Stimulated activated CD8-positive, alpha-beta memory T cell treated with anti-CD3 and anti-CD28 coated beads, Interleukin-15, amount 100 ng/mL, for 1 hour (primary cell): ENCODE measurements around the gene ING5.
"Not testable (repeated sequence)": the region's sequence is repeated elsewhere in the genome, so short reads cannot be mapped to it uniquely, and the experiment has no call there.

ENCODE experiments used
- DNase-seq: peaks from one replicate; pipeline ENCODE4 v3.0.0-alpha.2; 2020; ENCODE audit warnings: low read depth

ING5 gene

DNA sequence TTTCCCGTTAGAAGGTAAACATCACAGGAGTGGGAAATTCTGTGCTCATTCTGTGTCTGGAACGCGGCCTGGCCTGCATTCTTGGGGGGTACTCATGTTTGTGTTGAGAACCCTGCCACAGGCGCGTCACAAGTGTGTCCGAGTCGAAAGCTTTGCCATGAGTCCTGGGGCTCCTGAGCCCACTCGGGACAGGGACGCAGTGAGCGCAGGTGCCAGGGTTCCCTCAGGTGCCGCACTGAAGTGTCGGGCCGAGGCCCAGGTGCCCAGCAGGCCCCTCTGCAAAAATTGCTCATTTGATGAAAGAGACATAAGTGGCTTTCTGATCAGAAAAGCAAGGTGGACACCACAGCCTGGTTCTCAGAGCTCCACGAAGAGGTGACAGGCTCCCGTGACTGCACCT is 37.3 kb downstream of the ING5 start:
- no peak for DNase-seq

DNA sequence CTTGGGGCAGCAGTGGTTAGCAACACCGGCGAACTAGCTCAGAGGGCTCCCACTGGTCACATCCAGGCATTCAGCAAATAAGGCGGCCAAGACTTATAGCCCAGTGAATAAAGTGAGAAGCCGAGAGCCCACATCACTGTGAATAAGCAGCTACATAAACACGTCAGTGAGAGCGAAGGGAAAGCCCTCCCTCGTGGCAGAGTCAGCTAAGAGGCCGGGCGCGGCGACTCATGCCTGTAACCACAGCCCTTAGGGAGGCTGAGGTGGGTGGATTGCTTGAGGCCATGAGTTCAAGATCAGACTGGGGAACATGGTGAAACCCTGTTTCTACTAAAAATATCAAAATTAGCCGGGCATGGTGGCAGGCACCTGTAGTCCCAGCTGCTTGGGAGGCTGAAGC is 37.8 kb downstream of the ING5 start:
- DNase-seq = no peak

DNA sequence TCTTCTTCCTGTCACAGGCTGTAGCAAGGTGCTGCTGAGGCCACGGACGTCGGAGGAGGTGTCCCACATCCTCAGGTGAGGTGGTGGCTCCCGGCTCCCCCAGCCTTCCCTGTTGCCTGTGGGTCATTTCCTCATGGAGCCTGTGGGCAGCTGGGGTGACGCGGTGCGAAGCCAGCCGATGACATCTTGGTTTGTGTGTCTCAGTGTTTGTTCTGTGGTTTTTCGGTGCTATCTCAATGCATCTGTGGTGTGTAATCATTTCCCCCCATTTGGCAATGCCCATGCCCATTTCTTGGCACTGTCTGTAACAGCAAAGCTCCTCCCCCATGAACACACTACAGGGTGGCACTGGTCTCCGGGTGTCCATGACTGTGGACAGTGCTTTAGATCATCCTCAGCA is 39.2 kb downstream of the ING5 start:
- no peak for DNase-seq

DNA sequence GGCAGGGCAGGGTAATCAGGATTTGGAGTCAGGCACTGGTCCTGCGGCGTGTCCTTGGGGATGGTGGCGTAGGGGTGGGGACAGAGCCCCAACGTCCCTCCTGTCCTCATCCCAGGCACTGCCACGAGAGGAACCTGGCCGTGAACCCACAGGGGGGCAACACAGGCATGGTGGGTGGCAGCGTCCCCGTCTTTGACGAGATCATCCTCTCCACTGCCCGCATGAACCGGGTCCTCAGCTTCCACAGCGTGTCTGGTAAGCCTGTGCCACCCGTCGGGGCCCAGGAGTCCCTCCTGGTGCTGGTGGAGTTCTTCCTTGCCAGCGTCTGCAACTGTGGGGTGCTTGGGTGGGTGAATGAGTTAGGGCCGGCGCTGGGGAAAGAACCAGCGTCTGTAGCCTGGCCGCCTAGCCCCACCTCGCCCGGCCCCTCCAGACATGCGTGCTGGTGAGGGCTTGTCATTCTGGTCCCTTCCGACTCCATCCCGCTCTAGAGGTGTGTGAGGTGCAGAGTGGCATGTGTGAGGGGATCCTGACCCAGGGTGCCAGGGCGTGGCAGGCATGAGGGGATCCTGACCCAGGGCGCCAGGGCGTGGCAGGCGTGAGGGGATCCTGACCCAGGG is 40.6 kb downstream of the ING5 start:
- DNase-seq = no peak

DNA sequence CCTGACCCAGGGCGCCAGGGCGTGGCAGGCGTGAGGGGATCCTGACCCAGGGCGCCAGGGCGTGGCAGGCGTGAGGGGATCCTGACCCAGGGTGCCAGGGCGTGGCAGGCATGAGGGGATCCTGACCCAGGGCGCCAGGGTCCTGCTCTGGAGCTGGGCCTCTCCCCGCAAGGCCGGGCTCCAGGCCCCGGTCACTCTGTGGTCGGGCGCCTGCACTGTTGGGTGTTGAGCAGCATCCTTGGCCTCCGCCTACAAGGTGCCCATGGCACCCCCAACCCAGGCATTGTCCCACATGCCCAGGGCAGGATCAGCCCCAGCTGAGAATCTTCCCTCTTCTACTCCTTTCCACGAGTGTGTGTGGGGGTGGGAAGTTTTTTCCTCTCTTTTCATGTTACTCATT is 41.2 kb downstream of the ING5 start:
- DNase-seq = not testable (repeated sequence)

DNA sequence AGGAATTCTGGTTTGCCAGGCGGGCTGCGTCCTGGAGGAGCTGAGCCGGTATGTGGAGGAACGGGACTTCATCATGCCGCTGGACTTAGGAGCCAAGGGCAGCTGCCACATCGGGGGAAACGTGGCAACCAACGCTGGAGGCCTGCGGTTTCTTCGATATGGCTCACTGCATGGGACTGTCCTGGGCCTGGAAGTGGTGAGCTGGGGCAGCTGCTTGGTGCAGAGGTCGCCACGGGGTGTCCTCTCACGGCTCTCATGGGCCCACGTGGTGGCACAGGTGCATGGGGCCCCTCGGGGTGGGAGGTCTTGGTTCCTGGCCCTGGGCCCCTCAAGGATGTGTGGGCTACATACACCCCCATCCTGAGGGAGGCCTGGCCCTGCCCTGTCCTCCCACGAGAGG is 41.8 kb downstream of the ING5 start:
- DNase-seq = no peak

DNA sequence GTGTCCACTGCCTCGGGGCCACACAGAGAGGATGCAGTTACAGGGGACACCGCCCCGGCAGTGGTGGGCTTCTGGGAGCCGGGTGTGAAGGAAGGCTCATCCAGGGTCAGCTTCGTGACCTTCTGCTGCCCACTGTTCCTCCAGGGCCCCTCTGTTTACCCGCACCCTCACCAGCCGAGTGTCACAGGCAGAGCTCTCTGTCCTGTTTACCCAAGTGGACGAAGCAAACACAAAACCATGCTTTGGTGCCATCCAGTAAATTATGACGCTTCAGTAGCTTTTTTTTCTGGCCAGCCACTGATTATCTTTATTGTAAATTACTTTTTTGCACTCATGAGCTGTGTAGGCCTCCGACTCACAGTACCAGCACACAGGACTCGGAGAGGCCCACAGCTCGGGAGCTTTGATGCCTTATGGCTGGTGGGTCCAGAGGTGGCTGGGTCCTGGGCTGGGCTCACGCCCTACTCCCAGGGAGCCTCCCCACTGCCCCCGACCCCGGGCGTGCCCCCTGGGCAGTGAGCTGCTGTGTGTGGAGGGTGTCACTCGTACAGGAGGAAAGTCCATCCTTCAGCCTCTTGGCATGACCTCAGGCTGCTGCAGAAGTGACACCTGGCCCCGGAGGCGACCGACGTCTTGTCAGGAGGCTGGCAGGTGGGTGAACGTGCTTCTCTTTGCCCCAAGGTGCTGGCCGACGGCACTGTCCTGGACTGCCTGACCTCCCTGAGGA is 42.4 kb downstream of the ING5 start:
- no peak for DNase-seq

DNA sequence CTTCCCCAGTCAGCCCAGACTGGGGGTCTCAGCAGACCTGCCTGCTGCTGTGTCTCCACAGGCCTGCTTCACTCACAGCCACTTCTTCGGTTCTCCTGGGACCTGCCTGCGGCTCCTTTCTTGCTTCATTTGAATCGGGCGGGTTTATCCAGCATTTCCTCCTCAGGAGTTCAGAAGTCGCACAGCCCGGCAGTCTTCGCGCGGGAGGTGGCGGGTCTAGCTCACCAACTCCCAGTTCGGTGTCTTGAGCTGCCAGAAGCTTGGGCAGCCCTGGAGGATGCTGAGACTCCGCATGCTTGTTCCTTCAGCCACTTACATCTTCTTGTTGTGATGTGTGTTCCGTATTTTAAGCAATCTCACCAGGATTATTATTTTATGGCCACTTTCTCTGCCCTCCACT is 43.4 kb downstream of the ING5 start:
- DNase-seq = no peak

DNA sequence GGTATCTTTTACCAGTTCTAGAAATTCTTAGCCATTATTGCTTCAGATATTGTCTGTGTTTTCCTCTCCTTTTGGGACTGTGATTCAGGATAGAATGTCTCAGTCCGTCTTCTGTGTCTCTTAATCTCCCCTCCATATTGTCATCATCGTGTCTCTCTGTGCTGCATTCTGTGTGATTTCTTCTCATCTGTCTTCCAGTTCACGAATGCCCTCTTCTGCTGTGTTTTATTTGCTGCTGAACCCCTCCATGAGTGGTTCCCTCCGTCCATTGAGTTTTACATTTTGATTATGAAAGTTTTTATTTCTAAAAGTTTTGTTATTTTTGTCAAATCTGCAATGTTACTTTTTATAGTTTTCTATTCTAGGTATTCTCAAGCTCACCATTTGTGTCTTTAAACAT is 44.2 kb downstream of the ING5 start:
- DNase-seq = no peak

DNA sequence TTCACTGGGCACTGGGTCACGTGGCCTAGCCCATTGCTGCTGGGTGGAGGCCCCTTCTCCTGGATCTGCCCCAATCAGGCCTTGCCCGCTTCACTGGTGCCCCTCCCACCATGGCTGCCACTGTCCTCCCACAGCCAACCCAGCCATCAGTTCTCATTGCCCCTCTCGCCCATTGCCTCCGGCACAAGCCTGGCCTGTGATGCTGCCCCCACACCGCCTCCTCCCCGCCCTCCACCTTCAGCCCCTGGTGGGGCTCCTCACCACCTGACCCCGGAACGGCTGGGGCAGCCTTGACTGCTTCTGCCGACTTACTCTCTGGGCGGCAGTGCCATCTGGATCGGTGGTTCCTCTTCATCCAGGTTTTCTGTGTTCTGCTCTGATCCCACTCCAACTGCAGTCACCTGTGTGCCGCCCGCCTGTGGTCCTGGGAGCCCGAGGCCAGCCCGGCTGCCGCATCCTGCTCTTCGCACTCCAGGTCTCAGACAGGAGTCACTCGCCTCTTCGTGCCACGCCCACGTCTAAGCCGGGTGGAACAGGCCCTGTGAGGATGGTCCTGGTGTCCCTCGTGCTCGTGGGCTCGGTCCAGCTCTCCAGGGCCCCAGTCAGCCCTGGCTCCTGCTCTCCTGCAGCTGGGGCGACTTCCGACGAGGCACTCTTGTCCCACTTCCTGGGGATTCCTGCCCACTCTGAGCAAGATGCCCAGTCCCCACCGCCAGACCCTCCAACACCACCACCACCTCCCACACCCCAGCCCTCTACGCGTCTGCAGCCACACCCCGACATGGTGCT is 46.8 kb downstream of the ING5 start:
- no peak for DNase-seq

DNA sequence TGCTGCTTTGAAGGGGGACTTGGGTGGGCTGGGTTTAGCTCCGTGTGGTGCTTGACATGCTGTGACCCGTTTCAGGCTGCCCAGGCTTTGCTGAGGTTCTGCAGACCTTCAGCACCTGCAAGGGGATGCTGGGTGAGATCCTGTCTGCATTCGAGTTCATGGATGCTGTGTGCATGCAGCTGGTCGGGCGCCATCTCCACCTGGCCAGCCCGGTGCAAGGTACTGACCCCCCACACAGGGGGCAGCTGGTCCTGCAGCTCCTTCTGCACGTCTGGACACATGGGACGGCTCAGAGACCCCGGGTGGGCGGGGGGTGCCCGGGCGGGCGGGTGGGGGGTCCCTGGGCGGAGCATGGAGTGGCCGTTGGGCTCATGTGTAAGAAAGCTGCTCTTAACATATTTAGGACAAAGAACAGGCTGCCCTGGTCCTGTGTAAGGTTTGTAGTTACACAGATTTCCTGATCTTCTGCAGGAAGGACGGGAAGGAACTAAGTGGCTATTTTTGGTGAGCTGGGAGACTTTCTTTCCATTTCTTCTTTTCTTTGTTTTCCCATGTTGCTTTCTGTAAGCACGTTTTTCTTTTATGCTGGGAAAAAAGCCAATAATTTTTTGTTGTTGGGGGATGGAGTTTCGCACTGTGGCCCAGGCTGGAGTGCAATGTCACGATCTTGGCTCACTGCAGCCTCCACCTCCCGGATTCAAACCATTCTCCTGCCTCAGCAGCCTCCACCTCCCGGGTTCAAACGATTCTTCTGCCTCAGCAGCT is 48.4 kb downstream of the ING5 start:
- no peak for DNase-seq

DNA sequence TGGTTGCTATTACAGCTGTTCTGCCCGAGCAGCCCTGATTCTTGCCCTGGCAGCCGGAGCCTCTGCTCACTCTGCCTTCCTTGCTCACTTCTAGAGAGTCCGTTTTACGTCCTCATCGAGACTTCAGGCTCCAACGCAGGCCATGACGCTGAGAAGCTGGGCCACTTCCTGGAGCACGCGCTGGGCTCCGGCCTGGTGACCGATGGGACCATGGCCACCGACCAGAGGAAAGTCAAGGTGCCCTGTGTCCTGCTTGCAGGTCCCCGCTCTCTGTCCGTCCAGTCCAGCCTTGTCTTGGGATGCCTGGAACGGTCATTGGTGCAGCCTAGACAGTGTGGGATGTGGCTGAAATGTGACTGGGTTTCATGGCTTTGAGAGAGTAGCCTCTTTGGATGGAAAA is 49.3 kb downstream of the ING5 start:
- no peak for DNase-seq

DNA sequence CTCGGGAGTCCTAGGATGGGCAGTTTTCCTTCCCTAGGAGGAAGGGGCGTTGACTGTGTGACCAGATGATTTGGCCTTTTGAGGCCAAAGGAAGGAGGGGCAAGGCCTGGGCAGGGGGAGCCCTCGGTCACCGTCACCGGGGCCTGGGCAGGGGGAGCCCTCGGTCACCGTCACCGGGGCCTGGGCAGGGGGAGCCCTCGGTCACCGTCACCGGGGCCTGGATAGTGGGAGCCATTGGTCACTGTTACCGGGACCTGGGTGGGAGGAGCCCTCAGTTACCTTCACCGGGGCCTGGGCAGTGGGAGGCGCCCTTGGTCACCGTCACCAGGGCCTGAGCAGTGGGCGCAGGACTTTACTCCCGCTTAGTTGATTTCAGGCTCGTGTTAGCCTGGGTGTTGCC is 49.9 kb downstream of the ING5 start:
- DNase-seq = no peak

DNA sequence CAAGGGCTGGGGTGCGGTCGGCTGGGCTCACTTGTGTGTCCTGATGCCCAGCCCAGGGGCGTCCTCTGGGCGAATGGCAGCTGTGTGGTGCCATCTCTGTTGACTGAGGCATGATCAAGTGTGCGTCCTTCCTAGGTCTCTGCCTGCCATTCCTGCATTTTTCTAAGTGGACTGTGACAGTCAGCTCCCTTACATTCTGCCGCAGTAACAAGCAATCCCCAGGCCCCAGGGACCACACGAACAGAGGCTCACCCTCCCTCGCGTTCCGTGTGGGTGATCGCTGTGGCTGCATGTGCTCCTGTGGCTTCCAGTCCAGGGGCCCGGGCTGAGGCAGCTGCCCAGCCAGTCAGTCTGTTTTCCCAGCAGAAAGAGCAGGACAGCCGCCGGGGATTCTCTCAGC is 50.4 kb downstream of the ING5 start:
- DNase-seq = no peak

DNA sequence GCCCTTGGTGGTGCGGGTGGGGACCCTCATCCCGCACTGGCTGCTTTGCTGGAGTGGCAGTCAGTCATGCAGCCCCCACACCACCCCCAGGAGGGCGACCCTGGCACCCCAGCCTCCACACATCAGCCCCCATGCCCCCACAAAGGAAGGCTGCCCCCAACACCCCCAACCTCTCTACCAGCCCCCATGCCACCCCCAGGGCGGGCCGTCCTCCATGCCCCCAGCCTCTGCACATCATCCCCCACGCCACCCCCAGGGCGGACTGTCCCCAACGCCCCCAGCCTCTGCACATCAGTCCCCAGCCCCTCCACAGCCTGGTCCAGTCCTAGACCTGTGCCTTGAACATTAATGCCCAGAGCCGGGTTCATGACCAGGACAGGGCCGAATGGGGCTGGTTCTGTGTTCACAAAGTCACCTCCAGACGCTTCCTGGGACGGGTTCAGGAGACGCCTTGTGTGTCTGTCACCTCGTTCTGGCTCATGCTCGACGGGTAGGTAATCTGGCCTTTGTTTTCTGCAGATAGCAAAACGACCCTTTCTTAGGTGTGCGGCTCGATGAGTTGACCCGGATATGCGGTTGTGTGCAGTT is 50.9 kb downstream of the ING5 start:
- no peak for DNase-seq

DNA sequence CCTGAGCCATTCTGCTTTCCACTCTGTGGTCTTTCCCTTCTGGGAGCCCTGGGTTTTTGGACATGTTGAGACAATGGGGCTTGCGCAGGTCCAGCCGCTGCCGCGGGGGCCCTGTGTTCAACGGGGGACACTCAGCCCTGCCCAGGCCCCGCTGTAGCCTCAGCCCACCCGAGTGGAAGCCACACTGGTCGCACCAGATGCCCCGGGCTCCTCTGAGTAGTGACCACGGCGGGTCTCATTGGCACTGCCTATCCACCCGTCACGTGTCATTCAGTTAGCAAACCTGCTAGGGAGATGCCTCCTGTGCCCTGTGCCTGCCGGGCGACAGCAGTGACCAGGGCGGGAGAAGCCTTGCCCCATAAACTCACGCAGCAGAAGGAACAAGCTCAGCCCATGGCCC is 51.7 kb downstream of the ING5 start:
- no peak for DNase-seq

DNA sequence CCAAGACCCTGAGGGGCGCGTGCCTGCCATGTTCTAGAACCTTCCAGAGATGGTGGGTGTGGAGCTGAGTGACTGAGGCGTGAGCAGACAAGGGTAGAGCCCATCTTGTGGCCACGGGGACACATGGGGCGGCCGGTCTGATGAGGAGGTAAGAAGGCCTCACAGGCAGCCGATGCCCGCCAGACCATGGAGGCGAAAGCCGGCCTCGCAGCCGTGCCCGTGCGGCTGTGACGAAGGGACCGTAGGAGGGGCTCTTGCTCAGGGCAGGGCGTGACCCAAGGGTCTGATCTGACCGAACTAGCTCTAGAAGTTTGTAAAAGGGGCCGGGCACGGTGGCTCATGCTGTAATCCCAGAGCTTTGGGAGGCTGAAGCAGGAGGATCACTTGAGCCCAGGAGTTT is 52.2 kb downstream of the ING5 start:
- no peak for DNase-seq

DNA sequence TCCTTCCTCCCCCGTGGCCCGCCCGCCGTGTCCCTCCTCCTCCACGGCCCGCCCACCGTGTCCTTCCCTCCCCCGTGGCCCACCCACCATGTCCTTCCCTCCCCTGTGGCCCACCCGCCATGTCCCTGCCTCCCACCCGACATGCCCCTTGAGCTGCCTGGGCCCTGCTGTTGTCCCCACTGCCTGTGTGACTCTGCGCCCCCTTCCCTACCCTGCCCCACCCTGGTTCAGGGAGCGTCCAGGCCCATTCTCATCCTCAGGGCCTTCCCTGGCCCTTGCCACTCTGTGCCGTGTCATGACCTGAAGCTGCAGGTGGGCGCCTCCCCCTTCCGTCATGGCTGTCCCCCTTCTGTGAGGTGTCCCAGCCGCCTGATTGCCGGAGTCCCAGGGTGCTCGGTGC is 53.3 kb downstream of the ING5 start:
- DNase-seq = no peak

DNA sequence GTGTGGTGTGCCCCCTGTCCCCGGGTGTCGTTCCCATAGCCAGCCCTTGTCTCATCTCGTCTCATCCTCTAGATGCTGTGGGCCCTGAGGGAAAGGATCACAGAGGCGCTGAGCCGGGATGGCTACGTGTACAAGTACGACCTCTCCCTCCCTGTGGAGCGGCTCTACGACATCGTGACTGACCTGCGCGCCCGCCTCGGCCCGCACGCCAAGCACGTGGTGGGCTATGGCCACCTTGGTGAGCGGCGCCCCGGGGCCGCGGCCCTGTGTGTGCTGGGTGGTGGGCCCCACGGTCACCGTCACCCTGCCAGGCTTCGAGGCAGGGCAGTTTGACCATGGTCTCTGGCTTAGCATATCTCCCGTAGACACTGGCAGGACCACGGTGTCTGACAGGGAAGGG is 53.9 kb downstream of the ING5 start:
- DNase-seq = no peak

DNA sequence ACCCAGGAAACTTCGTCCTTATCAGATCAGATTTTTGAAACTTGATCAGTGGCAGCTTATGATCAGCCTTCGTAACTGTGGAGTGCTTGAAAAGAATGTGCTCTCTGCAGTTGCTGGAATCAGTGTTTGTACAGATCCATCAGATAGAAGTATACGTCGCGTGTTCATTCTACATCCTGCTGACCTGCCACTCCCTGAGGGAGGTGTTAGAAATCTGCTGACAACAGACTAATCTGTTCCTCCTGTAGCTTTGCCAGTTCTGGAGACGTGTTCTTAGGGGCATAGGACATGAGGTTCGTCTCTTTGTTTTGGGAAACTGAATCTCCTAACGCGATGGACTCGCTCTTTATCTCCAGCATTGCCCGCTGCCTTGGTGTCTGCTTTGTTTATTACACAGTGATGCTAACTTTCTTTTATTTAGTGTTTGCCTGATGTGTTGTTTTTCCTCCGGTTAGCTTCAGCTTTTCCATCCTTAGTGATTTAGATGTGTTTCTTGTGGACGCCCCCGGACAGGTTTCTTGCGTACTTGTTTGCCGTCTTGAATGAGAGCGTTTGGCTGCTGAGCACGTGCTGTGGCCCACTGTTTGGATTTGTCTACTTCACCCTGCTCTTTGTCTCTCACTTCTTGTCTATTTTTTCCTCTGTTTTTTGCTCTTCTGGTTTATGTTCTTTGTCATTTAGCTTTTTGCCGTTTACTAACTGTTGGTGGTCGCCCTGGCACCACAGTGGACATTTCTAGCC is 57.4 kb downstream of the ING5 start:
- no peak for DNase-seq

DNA sequence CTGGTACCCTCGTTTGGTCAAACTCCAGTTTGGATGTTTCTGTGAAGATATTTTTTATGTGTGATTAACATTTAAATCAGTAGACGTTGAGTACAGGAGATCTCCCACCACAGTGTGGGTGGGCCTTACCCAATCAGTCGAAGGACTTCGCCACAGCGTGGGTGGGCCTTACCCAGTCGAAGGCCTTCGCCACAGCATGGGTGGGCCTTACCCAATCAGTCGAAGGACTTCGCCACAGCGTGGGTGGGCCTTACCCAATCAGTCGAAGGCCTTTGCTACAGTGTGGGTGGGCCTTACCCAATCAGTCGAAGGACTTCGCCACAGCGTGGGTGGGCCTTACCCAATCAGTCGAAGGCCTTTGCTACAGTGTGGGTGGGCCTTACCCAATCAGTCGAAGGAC is 58.1 kb downstream of the ING5 start:
- not testable (repeated sequence) for DNase-seq
